ENCODE results near the gene ASPHD1. TPM values are rescaled to one million over a fixed set of nuclear protein-coding genes. Genes with fewer than 3 reads are reported as not detected.
"Not testable (repeated sequence)": the region's sequence is repeated elsewhere in the genome, so short reads cannot be mapped to it uniquely, and the experiment has no call there.

ASPHD1 gene
- total RNA-seq, 2 donors from 2014 or later: 0.33 to 0.51 TPM

GRCh38 chr16:29900888-29901606, 759 bp downstream of the ASPHD1 start:
- intact Hi-C loops (cut with DNase I): no loop called here
- no peak for DNase-seq (ENCODE audit: low spot score)

GRCh38 chr16:29901607-29901945, 1.3 kb downstream of the ASPHD1 start:
- DNase-seq (ENCODE audit: low spot score): no peak
- intact Hi-C loops (cut with DNase I): no loop called here

- intact Hi-C loops (cut with DNase I): no loop called here
- DNase-seq (ENCODE audit: low spot score): no peak
These were observed 3.3 kb downstream of the ASPHD1 start for GRCh38 chr16:29903590-29903989.

GRCh38 chr16:29904947-29905346, 4.7 kb downstream of the ASPHD1 start:
- DNase-seq (ENCODE audit: low spot score): no peak
- intact Hi-C loops (cut with DNase I): no loop called here

- DNase-seq (ENCODE audit: low spot score): no peak
- intact Hi-C loops (cut with DNase I): no loop called here
These were observed 5.4 kb downstream of the ASPHD1 start for GRCh38 chr16:29905668-29906067.

GRCh38 chr16:29906520-29907244, 6.4 kb downstream of the ASPHD1 start:
- intact Hi-C loops (cut with DNase I): no loop called here
- peak; percentile 64 for DNase-seq (ENCODE audit: low spot score)

- intact Hi-C loops (cut with DNase I): no loop called here
- no peak for DNase-seq (ENCODE audit: low spot score)
These were observed 7.7 kb downstream of the ASPHD1 start for GRCh38 chr16:29907973-29908372.

- peak; percentile 9 for DNase-seq (ENCODE audit: low spot score)
- intact Hi-C loops (cut with DNase I): no loop called here
These were observed 8.5 kb downstream of the ASPHD1 start for GRCh38 chr16:29908719-29909220.

GRCh38 chr16:29909391-29909790, 9.1 kb downstream of the ASPHD1 start:
- no peak for DNase-seq (ENCODE audit: low spot score)
- intact Hi-C loops (cut with DNase I): no loop called here

- DNase-seq (ENCODE audit: low spot score); intact Hi-C loops (cut with DNase I): not testable (repeated sequence)
These were observed 9.6 kb downstream of the ASPHD1 start for GRCh38 chr16:29909851-29910250.

- intact Hi-C loops (cut with DNase I): no loop called here
- no peak for DNase-seq (ENCODE audit: low spot score)
These were observed 10.8 kb downstream of the ASPHD1 start for GRCh38 chr16:29910819-29911675.

- DNase-seq (ENCODE audit: low spot score): no peak
These were observed 11.4 kb downstream of the ASPHD1 start for GRCh38 chr16:29911676-29912010.

GRCh38 chr16:29912087-29912486, 11.8 kb downstream of the ASPHD1 start:
- intact Hi-C loops (cut with DNase I): no loop called here
- no peak for DNase-seq (ENCODE audit: low spot score)

More at GRCh38 chr16:29911676-29912010, 11.4 kb downstream of the ASPHD1 start:
- intact Hi-C loops (cut with DNase I): no loop called here

- intact Hi-C loops (cut with DNase I): no loop called here
- DNase-seq (ENCODE audit: low spot score): no peak
These were observed 13.2 kb downstream of the ASPHD1 start for GRCh38 chr16:29913514-29913913.

- intact Hi-C loops (cut with DNase I): no loop called here
These were observed 15.4 kb downstream of the ASPHD1 start for GRCh38 chr16:29915590-29916247.

GRCh38 chr16:29916979-29917378, 16.7 kb downstream of the ASPHD1 start:
- DNase-seq (ENCODE audit: low spot score): no peak
- intact Hi-C loops (cut with DNase I): no loop called here

More at GRCh38 chr16:29915590-29916247, 15.4 kb downstream of the ASPHD1 start:
- no peak for DNase-seq (ENCODE audit: low spot score)

- no peak for DNase-seq (ENCODE audit: low spot score)
- intact Hi-C loops (cut with DNase I): no loop called here
These were observed 20.2 kb downstream of the ASPHD1 start for GRCh38 chr16:29920288-29921033.

GRCh38 chr16:29921034-29921385, 20.7 kb downstream of the ASPHD1 start:
- intact Hi-C loops (cut with DNase I): no loop called here
- DNase-seq (ENCODE audit: low spot score): no peak

GRCh38 chr16:29922326-29922725, 22.0 kb downstream of the ASPHD1 start:
- no peak for DNase-seq (ENCODE audit: low spot score)
- intact Hi-C loops (cut with DNase I): no loop called here
